Islet of Langerhans (tissue), 1 donor: Measurements from ENCODE around the gene AMN.
"Not testable (repeated sequence)": the region's sequence is repeated elsewhere in the genome, so short reads cannot be mapped to it uniquely, and the experiment has no call there.

Source experiments
- FAIRE-seq: peaks from one replicate; lab custom pipeline; 2011; peaks lifted over from hg19 to GRCh38; lab: Jason Lieb, UNC

The AMN gene

GRCh38 chr14:102922490-102923200 lies at the start of gene AMN:
Gene AMN, plus strand, starts transcription at chr14:102922663. Its CDS starts 26 bp downstream, at chr14:102922689.
- FAIRE-seq: no peak

- FAIRE-seq: no peak
These were observed 49.3 kb upstream of the AMN start for GRCh38 chr14:102873131-102873530.

GRCh38 chr14:102873546-102874061 lies 48.9 kb upstream of the AMN start:
- no peak for FAIRE-seq

GRCh38 chr14:102875652-102876051 lies 46.8 kb upstream of the AMN start:
- FAIRE-seq: no peak

- not testable (repeated sequence) for FAIRE-seq
These were observed 45.0 kb upstream of the AMN start for GRCh38 chr14:102877511-102877910.

GRCh38 chr14:102878174-102878969 lies 44.1 kb upstream of the AMN start:
- FAIRE-seq: no peak

GRCh38 chr14:102878970-102879460 lies 43.4 kb upstream of the AMN start:
- FAIRE-seq: no peak

- no peak for FAIRE-seq
These were observed 40.1 kb upstream of the AMN start for GRCh38 chr14:102882226-102882906.

- no peak for FAIRE-seq
These were observed 39.3 kb upstream of the AMN start for GRCh38 chr14:102883089-102883541.

GRCh38 chr14:102883554-102883953 lies 38.9 kb upstream of the AMN start:
- FAIRE-seq: no peak

GRCh38 chr14:102885737-102886447 lies 36.6 kb upstream of the AMN start:
- FAIRE-seq: no peak

GRCh38 chr14:102888748-102889147 lies 33.7 kb upstream of the AMN start:
- no peak for FAIRE-seq

GRCh38 chr14:102889615-102890014 lies 32.8 kb upstream of the AMN start:
- no peak for FAIRE-seq

- no peak for FAIRE-seq
These were observed 31.4 kb upstream of the AMN start for GRCh38 chr14:102891111-102891510.

GRCh38 chr14:102891556-102891955 lies 30.9 kb upstream of the AMN start:
- no peak for FAIRE-seq

GRCh38 chr14:102892651-102893050 lies 29.8 kb upstream of the AMN start:
- no peak for FAIRE-seq

GRCh38 chr14:102893452-102893851 lies 29.0 kb upstream of the AMN start:
- no peak for FAIRE-seq

GRCh38 chr14:102896735-102897134 lies 25.7 kb upstream of the AMN start:
- FAIRE-seq: not testable (repeated sequence)

GRCh38 chr14:102897299-102898027 lies 25.0 kb upstream of the AMN start:
- FAIRE-seq: no peak

GRCh38 chr14:102898298-102898697 lies 24.2 kb upstream of the AMN start:
- FAIRE-seq: no peak
